Smooth muscle cell (in vitro differentiated cells): ENCODE measurements around the gene CCDC33. TPM values are rescaled to one million over a fixed set of nuclear protein-coding genes. Genes with fewer than 3 reads are reported as not detected.

Source experiments
- DNase-seq: peaks from one replicate; lab custom pipeline; 2025; ENCODE audit not compliant: unreplicated experiment; lab: John Stamatoyannopoulos, UW
- H2AFZ ChIP-seq: fragments of 200-600 bp; sonication (generic); 2 replicates; pipeline ENCODE4 v1.6.0; 2016; ENCODE audit warnings: antibody characterized with exemption, low read depth, mild to moderate bottlenecking
- H3F3A ChIP-seq: fragments of 200-600 bp; sonication (generic); 2 replicates; pipeline ENCODE4 v1.6.0; 2017; ENCODE audit warnings: antibody characterized with exemption, low read depth
- H3K27ac ChIP-seq: fragments of 200-600 bp; sonication (generic); 2 replicates; pipeline ENCODE4 v1.5.1; 2016; ENCODE audit warnings: low read depth, mild to moderate bottlenecking
- H3K27me3 ChIP-seq: fragments of 200-600 bp; sonication (generic); 2 replicates; pipeline ENCODE4 v1.6.1; 2016; ENCODE audit warnings: low read depth, mild to moderate bottlenecking
- H3K36me3 ChIP-seq: fragments of 200-600 bp; sonication (generic); 2 replicates; pipeline ENCODE4 v1.5.1; 2016; ENCODE audit warnings: low read depth
- H3K4me1 ChIP-seq: fragments of 200-600 bp; sonication (generic); 2 replicates; pipeline ENCODE4 v1.5.1; 2016; ENCODE audit warnings: low read depth
- H3K4me2 ChIP-seq: fragments of 200-600 bp; sonication (generic); 2 replicates; pipeline ENCODE4 v1.6.0; 2016; ENCODE audit warnings: mild to moderate bottlenecking
- H3K4me3 ChIP-seq: fragments of 200-600 bp; sonication (generic); 2 replicates; pipeline ENCODE4 v1.5.1; 2016; ENCODE audit warnings: mild to moderate bottlenecking
- H3K79me2 ChIP-seq: fragments of 200-600 bp; sonication (generic); 2 replicates; pipeline ENCODE4 v1.6.0; 2016; ENCODE audit warnings: low read depth, mild to moderate bottlenecking
- H3K9ac ChIP-seq: fragments of 200-600 bp; sonication (generic); 2 replicates; pipeline ENCODE4 v1.6.0; 2016; ENCODE audit warnings: low read depth
- H3K9me3 ChIP-seq: fragments of 200-600 bp; sonication (generic); replicated peaks from 2 replicates; pipeline ENCODE4 v1.5.1; 2016; ENCODE audit warnings: low read depth
- H4K20me1 ChIP-seq: fragments of 200-600 bp; sonication (generic); 2 replicates; pipeline ENCODE4 v1.6.0; 2016; ENCODE audit warnings: low read depth
- WGBS: methylation state at CpG from one replicate; pipeline ENCODE4 v1.1.7; 2016; ENCODE audit warnings: low lambda C conversion rate; 5-methylcytosine and 5-hydroxymethylcytosine counted together
- polyA plus RNA-seq: library from polyadenylated mRNA; unstranded; fragments of >200 nt; fragmentation: Nextera tagmentation; extraction: Ambion mirVana; gene quantifications from 2 replicates; pipeline ENCODE4 v1.2.1, GENCODE V29; 2016
- total RNA-seq: library from RNA; depleted of rRNA; stranded (reverse); fragments of >200 nt; gene quantifications from 2 replicates; pipeline ENCODE4 v1.2.3, GENCODE V29; 2014
- TF ChIP-seq, protein P1 (sequence below): fragments of 200-600 bp; sonication (generic); IDR thresholded peaks from 2 replicates; pipeline ENCODE4 v1.5.1; 2017; ENCODE audit warnings: borderline replicate concordance, mild to moderate bottlenecking, antibody characterized with exemption; ENCODE audit not compliant: insufficient read depth, poor library complexity, severe bottlenecking

CCDC33 gene
- total and polyA plus RNA-seq, 2 experiments from 2014 or later, result 3.8 to 5.8 TPM

DNA sequence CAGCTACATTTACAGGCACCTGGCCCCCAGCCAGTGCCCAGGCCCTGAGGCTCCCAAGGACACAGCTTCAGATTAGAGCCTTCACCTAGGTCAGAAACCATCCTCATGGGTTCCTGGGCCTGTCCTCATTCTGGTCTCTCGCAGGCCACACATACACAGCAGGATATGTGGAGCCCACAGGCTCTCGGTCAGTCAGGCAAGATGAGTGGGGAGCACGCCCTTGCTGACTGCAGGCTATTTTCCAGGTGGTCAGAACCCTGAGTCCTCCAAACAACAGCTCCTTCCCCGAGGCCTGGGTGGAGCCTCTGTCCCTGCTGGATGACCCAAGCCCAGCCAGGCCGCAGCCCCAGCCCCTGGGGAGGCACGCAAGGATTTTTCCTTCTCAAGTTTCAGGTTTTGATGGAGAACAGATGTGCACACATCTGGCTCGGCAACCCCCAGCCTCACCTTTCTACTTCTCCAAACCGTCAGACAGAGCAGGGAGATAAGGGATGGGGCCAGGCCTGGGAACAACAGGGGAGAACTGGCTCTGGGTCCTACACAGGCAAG lies 35.2 kb upstream of the CCDC33 start:
- peaks cover 49% of the 10 kb centered on the region for H3K4me1 ChIP-seq
- H3K9ac ChIP-seq, result peak overlapping the region; percentile 67
- TF ChIP-seq, protein P1, sequence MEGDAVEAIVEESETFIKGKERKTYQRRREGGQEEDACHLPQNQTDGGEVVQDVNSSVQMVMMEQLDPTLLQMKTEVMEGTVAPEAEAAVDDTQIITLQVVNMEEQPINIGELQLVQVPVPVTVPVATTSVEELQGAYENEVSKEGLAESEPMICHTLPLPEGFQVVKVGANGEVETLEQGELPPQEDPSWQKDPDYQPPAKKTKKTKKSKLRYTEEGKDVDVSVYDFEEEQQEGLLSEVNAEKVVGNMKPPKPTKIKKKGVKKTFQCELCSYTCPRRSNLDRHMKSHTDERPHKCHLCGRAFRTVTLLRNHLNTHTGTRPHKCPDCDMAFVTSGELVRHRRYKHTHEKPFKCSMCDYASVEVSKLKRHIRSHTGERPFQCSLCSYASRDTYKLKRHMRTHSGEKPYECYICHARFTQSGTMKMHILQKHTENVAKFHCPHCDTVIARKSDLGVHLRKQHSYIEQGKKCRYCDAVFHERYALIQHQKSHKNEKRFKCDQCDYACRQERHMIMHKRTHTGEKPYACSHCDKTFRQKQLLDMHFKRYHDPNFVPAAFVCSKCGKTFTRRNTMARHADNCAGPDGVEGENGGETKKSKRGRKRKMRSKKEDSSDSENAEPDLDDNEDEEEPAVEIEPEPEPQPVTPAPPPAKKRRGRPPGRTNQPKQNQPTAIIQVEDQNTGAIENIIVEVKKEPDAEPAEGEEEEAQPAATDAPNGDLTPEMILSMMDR, result no peak
- peak overlapping the region; percentile 88 for H3K4me2 ChIP-seq
- H3K36me3 ChIP-seq, result no peaks in the 10 kb centered on the region
- peak overlapping the region; percentile 87 for H3K27ac ChIP-seq
- H3K27me3 ChIP-seq, result no peaks in the 10 kb centered on the region
- peaks cover 49% of the 10 kb centered on the region for H4K20me1 ChIP-seq
- H3F3A ChIP-seq, result peaks cover 30% of the 10 kb centered on the region
- 12% methylated on average over 8 of the region's 8 CpGs for WGBS
- H2AFZ ChIP-seq, result no peak overlapping the region
- no peak for DNase-seq
- H3K4me3 ChIP-seq, result peak overlapping the region; percentile 44
- H3K9me3 ChIP-seq, result no peaks in the 10 kb centered on the region
- peaks cover 58% of the 10 kb centered on the region for H3K79me2 ChIP-seq

DNA sequence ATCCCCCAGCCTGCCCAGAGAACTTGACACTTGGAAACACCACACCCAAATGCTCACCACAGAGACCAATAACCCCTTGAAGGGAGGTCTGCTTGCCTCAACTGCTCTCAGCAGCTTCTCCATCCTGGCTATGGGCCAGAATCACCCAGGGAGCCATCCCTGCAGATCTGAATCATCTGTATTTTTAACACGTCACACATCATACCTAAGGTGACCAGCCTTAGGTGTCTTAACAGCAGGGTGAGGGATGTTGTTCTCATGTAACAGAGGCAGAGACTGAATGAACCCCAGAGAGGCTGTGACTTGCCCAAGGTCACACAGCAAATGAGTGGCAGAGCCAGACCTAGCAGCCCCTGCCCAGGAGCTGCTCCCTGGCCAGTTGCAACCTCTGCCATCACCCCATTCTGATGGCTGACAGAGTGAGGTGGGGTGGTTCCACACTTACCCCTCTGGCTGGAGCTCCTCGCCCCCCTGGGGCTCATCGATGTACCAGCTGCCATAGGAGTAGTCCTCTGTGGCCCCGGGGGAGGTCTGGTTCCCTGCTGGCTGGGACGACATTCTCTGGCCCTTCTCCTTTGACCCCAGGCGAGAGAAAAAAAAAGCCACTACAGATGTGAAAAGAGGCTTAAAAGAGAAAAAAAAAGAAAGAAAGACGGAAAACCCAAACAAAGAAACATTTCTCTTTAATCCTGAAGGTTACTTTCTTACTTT lies 34.3 kb upstream of the CCDC33 start:
- no peaks in the 10 kb centered on the region for H3K9me3 ChIP-seq
- peaks cover 53% of the 10 kb centered on the region for H3K79me2 ChIP-seq
- WGBS, result 29% methylated on average over 7 of the region's 7 CpGs
- peaks cover 48% of the 10 kb centered on the region for H3K4me1 ChIP-seq
- peak overlapping the region; percentile 87 for H3K27ac ChIP-seq
- TF ChIP-seq, protein P1, result no peak
- no peak for DNase-seq
- H2AFZ ChIP-seq, result no peak overlapping the region
- H4K20me1 ChIP-seq, result peaks cover 41% of the 10 kb centered on the region
- no peaks in the 10 kb centered on the region for H3K36me3 ChIP-seq
- H3K4me3 ChIP-seq, result peak overlapping the region; percentile 44
- H3F3A ChIP-seq, result peaks cover 29% of the 10 kb centered on the region
- H3K4me2 ChIP-seq, result peak overlapping the region; percentile 88
- peak overlapping the region; percentile 67 for H3K9ac ChIP-seq
- H3K27me3 ChIP-seq, result no peaks in the 10 kb centered on the region

DNA sequence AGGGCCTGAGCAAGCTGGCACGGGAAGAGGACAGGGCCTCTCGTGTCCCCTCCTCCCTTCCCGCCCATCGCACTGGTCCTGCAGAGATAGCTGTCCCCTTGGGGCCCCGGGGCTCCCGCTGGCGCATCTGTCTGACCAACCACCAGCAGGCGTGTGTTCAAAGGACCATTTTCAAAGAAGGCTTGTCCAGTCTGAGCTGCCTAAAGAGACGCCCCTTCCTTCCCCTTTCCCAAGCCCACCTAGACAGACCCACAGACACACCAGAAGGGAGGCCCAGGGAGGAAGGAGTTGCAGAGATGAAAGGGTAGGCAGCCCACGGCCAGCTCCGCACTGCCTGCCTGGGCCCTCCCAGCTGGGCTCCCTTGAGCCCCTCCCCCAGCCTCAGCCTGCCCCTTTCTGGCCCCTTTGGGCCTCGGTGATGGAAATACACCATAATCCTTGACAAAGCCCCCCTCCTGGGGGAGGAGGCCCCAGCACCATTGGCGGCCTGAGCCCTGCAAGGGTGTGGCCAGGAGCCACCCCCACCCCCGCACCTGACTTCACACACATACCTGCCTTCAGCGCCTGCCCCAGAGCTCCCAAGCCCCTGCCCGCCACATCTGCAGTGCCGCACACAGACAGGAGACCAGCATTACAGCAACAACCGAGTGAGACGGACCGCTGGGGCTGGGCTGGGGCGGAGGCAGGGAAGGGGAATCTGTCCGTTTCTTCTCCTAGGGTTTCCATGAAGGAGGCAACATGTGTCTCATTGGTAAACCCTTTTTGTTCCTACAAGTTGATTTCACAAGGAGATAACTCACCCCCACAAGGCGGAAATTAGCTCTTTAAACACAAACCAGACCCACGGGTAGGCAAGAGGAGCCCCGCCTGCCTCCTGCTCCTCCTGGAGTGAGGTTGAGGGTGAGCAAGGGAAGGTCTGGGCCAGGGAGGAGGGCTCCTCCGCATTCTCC lies 33.4 kb upstream of the CCDC33 start, which contains the start of gene STRA6:
STRA6 (minus strand) TSS at position 336 of the 950 bp plus-strand sequence. CDS start 520 bp downstream, outside the sequence.
- Histone ChIP-seq H2AFZ (no peak within 1 kb of the TSS), H3K4me3 (peak within 1 kb of the TSS; percentile 44), H3F3A (peaks cover 25% of the 10 kb centered on the region), H4K20me1 (peaks cover 33% of the 10 kb centered on the region), H3K27me3 (no peaks in the 10 kb centered on the region), H3K9ac (peak within 1 kb of the TSS; percentile 67), H3K9me3 (no peaks in the 10 kb centered on the region), H3K27ac (peak within 1 kb of the TSS; percentile 87), H3K4me2 (peak within 1 kb of the TSS; percentile 88), H3K4me1 (peaks cover 48% of the 10 kb centered on the region), H3K36me3 (no peaks in the 10 kb centered on the region), H3K79me2 (peaks cover 45% of the 10 kb centered on the region)
- WGBS, result under 1% methylated on average over 22 of the region's 26 CpGs
- TF ChIP-seq, protein P1, result no peak
- DNase-seq, result peak; percentile 75
